Head of caudate nucleus (tissue), 42 donors: Measurements from ENCODE around the gene TRPC3.
"Not testable (repeated sequence)": the region's sequence is repeated elsewhere in the genome, so short reads cannot be mapped to it uniquely, and the experiment has no call there.

ENCODE experiments used
- DNase-seq, 42 donors: peaks; one replicate each; pipeline versions ENCODE4 v3.0.0 to v3.0.0-alpha.2; 2020 to 2021; ENCODE audit warnings: mixed read lengths in 7 of 42
- intact Hi-C: fragments of 100-400 bp; cut with DNase I; formaldehyde crosslinking; loops from one replicate; pipeline ENCODE4 v1.15.0; 2022

The TRPC3 gene

DNA sequence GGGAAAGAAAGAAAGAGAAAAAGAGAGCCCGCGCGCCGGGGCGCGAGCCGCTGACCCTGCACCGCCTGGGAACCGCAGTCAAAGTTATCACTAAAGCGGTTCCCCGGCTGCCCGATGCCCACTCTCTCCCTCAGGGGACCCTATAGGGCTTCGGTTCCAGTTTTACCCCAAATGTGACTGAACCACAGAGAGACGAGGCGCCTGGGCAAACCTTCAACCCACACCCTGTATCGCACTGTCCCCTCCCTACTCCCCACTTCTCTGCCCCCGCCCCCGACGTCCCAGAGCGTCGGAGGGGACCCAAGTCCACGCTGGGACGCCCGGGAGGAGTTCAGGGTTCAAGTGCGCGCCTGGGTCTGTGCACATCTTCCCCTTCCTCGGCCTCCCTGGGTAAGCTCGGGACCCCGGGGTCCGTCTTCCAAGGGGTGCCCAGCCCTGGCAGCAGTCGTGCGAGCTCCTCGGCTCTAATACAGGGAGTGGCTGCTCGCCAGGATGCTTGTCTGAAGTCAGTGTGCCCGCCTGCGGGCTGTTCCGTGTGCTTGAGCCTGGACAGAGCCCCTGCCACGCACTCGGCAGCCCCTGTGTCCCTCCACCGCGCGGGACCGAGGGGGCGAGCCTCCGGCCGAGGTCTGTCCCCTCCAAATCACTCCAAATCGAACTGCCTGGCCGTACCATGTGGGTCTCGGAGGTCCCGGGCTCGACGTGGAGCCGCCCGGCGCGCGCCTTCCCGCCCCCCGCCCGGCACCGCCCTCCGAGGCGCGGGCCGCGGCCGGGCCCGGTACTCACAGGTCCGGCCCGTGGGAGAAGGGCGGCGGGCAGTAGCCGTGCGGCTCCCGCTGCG is 960 bp downstream of the TRPC3 start:
- intact Hi-C loops: no loop called here

DNA sequence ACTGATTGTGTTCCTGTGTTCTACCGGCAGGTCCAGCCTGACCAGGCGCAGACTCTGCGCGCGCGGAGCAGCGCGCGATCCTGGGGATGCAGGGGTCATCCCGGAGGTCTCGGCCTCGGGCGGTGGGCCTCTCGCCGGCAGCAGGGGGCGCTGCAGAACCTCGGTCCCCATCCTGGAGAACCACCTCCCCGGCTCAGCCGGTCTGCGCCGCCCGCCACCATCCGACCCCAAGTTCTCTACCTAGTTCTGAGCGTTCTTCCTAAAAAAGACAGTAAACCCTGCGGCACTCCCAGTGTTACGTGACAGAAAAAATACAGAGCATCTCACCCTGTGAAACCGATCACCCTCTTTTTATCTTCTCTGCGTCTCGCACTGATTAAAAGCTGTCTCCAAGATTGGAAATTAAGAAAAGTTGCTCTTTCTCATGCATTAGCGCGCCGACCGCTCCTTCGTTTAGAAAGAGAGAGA is 1.6 kb downstream of the TRPC3 start:
- intact Hi-C loops: no loop called here
- DNase-seq: peak; percentile 62 to 93 (median 82)

More for the DNA sequence above, 960 bp downstream of the TRPC3 start:
- peak in 12 of 42 donors; percentile 2 to 44 (median 16) for DNase-seq

DNA sequence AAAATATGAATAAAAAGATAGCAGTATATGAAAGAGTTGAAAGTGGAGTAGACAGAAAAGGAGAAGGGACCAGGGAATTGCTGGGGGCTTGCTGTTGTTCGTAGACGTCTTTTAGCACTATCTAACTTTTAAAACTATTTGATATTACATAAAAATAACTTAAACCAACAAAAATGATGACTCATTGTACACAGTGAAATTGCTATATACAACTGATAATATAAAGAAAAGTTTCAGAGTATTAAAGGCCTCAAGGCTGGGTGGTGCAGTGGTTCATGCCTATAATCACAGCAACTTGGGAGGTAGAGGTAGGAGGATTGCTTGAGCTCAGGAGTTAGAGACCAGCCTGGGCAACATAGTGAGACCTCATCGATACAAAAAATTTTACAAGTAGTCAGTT is 5.2 kb downstream of the TRPC3 start:
- intact Hi-C loops: no loop called here
- no peak for DNase-seq

DNA sequence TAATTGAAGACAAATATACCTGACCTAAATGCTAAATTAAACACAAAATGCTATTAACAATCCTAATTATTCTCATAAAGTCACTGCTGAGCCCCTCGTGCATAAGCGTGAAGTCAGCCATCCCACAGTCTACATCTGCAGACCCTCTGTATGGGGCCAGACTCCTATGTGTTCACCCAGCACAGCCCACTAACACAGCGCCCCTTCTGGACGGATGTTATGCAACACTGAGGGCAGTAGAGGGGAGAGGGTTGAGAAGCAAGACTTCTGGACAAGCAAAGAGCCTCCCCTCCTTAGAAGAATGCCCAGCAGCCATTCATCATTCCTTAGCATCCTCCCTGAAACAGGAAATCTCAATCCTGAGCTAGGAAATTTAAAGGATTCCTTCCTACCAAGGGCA is 7.9 kb downstream of the TRPC3 start:
- DNase-seq: no peak
- intact Hi-C loops: no loop called here

DNA sequence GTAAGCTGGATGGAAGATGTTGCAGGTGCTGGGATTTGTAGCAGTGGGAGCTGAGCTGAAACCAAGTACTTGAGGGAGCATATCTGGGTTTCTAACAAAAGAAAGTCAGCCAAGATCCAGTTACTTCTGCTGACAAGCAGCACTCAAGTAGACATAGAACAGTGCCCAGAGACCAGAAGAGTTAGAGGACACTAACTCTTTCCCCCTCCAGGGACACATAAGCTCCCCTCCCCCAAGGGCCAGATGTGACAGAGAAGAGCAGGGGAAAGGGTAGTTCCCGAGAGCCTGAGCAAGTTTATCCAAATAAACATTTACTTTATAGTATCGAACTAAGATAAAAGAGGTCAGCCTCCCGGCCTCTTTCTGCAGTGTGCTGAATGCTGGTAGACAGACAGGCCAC is 12.2 kb downstream of the TRPC3 start:
- intact Hi-C loops: no loop called here
- DNase-seq: no peak

DNA sequence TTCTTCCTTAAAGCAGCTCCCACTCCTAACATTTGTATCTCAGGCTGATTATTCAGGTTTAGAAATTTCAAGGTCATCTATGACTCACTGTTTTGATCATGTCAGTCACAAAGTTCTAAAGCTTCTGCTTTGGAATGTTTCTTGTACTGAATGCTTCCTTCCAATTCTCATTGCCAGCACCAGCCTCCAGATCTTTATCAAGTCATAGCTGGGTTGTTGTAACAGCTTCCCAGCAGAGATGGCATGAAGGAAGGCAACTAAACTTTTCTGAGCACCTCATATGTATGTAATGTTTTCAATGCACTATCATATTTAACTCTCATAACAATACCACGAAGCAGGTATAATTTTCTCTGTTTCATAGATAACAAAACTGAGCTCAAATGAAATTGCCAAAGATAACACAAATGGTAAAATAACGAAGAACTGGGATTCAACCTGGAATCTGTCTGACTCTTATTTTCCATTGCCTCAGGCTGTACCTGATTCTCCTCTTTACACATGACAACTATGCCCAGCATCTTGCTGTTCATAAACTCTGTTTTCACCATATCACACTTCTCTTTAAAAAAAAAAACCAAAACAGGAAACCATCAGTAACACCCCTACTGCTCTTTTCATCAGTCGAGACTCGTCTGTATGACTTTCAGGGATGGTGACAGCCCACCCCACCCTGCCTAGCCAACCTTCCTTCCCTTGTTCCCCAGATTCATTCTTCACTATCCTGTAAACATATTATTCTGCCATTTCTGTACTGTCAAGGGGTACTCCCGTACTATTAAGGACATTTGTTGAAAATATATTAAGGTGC is 13.4 kb downstream of the TRPC3 start:
- intact Hi-C loops: no loop called here
- DNase-seq: no peak

DNA sequence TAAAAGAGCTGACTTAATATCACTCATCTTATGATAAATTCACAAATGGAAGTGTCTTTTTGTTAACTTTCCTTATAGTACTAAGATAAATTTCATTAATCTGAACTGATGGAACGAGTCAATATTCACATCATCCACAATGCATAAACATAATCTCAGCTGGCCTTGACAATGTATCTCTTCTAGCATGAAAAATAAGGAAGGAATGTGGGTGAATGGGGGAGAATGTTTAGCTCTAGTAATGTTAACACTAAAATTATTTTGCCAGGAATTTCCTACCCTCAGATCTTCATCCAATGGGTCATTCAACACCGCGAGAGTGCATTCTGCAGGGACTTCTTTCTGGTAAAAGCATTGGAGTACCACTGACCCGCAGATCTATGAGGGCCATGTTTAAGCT is 15.8 kb downstream of the TRPC3 start:
- DNase-seq: no peak
- intact Hi-C loops: no loop called here

DNA sequence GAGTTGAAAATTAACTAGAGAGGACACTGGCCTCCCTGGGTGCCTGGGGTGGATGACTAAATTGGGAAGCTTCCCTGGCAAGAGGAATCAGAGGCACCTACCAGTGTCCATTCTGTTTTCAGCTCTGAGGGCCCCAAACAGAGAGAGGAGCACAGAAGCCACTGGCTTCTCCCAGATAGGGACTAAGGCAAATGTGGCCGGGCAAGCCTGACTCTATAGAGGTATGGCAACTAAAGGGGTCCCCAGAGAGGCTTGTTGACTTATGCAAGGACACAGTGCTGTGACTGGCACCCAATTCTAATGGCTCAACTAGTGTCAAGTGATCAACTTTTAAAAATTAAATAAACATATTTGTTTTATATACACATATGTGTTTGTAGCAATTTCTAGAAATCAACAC is 17.2 kb downstream of the TRPC3 start:
- no peak for DNase-seq
- intact Hi-C loops: no loop called here

DNA sequence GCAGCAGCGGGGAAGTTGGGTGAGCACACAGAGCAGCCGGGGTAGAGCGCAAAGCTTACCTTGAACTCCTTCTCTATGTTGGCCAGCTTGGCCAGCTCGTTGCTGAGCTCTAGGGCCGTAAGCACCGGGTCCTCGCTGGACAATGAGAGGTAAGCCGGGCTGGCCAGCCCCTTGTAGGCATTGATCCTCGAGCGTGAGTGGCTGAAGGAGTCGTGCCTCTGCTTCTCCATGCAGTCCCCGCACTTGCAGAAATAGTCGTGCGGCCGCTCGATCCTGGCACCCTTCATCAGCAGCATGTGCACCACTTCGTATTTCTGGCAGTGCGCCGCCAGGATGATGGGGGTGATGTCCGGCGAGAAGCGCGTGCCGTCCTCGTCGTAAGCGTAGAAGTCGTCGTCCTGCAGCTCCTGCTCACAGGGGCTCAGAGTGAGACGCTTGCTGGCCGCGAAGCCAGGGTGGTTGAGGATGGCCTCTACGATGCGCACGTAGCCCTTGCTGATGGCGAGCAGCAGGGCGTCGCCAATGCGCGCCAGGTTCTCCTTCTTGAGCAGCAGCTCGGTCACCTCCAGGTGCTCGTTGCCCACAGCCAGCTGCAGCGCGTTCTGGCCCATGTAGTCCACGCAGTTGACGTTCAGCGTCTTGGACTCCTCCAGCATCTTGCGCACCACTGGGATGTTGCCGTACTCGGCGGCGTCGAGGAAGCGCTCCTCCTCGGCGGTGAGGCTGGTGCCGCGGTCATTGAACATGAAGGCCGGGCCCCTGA is 19.5 kb downstream of the TRPC3 start:
- DNase-seq: no peak
- intact Hi-C loops: no loop called here

DNA sequence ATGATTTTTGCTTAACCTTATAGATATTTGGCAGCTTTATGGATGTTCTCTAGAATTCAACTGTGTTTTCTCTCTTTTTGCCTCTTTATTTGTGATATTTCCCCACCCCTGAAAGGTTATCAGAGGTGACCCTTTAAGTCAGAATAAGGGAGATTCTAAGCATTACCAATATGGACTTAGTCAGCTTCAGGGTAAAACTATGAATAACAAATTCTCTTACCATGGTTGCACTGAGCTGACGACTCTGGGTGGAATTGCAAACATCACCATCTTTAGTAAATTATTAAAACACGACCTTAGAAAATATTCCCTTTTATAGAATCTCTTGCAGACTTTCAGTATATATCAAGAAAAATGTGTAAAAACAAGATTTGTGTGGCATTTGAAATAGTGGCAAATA is 21.6 kb downstream of the TRPC3 start:
- intact Hi-C loops: no loop called here
- no peak for DNase-seq

DNA sequence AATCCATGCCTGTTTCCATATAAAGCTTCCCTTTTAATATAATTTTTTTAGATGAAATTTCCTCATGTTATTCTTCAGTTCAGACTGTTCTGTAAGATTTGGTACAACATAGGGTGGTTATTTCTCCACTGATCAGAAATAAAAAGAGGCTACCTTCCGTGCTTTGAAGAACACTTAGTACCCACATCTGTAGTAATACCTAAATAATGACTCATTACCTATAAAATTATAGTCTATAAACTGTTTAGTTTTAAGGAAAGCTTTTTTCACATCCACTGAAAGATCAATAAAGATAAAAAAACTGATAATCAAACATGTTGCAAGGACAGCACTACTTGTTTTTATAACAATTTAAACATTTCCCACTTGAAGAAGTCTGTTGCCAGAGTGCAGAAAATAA is 23.9 kb downstream of the TRPC3 start:
- intact Hi-C loops: no loop called here
- DNase-seq: no peak

DNA sequence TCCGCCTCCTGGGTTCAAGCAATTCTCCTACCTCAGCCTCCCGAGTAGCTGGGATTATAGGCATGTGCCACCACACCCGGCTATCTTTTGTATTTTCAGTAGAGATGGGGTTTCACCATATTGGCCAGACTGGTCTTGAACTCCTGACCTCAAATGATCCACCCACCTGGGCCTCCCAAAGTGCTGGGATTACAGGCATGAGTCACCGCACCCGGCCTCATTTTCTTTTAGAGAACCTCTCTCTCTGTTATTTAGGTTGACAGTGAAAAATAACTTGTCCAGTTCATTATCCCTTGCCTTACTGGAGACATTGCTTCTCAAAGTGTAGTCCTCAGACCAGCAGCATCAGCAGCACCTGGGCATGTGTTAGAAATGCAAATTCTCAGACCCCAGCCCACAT is 25.4 kb downstream of the TRPC3 start:
- intact Hi-C loops, DNase-seq: not testable (repeated sequence)

DNA sequence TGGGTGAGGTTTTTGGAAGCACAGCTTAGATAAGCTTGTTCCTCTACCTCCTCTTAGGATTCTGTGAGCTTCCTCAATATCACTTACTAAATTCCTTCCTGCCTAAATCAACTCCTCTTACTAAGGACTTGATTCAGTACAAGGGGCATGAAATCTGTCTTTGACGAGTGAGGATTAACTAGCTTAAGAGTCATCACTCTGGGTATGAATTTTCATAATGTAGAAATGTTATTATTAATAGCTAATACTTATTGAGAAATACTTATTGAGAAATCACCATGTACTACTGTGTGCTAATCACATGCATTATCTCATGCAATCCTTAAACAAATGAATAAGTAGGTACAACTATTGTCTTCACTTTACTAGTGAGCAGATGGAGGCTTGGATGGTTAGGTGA is 28.6 kb downstream of the TRPC3 start:
- intact Hi-C loops: no loop called here
- no peak for DNase-seq

DNA sequence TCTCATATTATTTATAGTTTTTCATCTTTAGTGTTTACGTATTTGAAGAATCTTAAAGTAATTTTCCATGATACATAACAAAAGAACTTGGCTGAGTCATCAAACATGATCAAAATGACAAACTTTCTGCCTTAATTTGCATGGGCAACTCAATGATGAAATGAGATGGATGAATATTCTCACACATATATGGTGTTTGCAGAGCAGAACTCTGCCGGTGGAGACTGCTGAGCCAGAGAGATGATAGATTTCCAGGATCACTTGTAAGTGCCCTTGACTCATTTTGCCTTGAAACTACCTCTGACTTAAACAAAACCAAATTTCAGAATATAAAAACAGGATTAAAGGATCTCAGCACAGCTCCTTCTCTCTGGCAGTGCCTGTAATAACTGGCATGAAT is 38.2 kb downstream of the TRPC3 start:
- intact Hi-C loops: no loop called here
- no peak for DNase-seq

DNA sequence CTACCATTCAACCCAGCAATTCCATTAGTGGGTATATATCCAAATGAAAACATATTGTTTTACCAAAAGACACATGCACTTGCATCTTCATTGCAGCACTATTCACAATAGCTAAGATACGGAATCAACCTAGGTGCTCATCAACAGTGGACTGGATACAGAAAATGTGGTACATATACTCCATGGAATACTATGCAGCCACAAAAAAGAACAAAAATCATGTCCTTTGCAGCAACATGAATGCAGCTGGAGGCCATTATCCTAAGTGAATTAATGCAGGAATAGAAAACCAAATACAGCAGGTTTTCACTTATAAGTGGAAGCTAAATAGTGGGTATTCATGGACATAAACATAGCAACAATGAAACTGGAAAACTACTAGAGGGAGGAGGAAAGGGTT is 43.5 kb downstream of the TRPC3 start:
- DNase-seq: no peak
- intact Hi-C loops: no loop called here

DNA sequence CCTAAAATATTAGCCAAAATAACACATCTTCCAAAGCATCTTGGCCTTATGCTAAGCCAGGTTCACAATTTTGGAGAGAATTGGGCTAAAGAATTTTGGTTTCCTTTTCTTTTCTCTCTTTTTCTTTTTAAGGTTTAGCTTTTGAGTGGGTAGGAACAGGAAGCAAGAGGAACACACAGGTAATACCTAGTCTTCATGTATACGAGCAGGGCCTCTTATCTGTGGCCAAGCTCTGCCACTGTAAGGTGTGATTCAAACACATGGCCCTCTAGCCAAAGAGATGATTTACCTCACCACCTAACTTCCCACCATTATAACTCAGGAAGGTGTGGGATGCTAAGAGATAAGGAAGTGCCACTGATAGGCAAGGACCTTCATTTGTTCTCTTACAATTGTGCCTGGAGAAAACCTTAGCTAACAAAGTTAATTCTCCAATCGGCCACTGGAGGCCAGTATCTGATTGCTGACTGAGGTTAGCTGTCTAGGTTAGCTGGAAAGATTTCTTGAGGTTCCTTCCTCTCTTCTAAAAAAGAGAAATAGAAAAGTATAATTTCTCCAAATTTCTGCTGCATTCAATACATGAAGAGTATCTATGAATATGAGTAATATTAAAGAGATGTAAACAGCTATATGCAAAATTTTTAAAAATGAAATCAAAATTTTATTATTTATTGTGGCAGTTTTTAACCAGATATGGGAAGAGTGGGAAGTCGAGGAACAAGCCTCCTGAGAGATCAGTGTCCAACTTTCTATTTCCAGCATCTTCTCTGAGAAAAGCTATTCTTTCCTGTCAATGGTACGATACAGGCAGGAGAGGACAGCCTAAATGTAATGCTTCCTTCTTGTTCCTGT is 51.5 kb downstream of the TRPC3 start:
- peak in 41 of 42 donors; percentile 3 to 83 (median 55) for DNase-seq
- intact Hi-C loops: no loop called here

DNA sequence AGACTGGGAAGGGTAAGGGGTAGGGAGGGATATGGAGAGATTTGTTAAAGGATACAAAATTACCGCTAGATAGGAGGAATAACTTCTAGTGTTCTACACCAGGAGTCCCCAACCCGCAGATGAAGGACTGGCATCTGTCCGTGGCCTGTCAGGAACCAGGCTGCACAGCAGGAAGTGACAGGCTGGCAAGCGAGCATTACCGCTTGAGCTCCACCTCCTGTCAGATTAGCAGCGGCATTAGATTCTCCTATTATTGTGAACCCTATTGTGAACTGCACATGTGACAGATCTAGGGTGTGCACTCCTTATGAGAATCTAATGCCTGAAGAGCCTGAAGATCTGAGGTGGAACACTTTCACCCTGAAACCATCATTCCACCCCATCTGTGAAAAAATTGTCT is 53.7 kb downstream of the TRPC3 start:
- intact Hi-C loops: no loop called here
- DNase-seq: no peak

DNA sequence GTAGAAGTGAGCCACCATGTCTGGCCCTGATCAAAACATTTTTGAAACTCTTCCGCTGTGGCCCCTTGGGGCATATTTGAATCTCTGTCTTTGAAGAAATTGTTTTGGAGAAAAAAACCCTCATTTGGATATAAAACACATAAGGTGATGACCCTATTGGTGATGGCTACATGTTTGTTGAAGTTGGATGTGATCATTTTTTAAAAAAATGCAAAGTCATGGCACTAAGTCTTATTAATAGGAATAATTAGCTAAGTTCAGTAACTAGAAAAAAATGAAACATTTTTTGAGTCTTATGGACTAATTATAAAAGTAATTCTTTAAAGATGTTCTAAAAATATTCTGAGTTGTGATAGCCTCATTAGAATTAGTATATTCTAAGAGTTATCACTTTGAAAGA is 63.7 kb downstream of the TRPC3 start:
- intact Hi-C loops: no loop called here
- no peak for DNase-seq

DNA sequence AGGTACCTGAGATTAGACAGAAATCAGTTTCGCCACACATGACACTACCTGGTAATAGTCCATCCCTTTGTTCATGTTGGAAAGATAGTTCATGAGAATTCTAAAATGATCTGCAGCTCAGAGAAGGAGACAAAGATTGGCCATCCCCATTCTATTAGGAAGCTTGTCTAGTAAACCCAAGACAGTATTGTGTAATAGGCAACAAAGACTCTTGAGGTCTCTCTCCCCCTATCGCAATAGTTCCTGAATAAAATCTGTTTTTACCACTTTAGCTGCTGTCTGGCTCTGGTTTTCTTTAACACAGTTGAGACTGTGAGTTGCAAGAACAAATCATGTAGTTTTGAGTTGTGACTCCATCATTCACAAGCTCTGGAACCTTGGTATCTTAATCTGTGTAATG is 66.7 kb downstream of the TRPC3 start:
- no peak for DNase-seq
- intact Hi-C loops: no loop called here
